Femur (tissue), 1 donor: ENCODE results near the gene MTA3.
"Not testable (repeated sequence)": the region's sequence is repeated elsewhere in the genome, so short reads cannot be mapped to it uniquely, and the experiment has no call there.

Source experiments
- DNase-seq: peaks from one replicate; pipeline ENCODE4 v3.0.0-alpha.2; 2017

Gene MTA3

DNA sequence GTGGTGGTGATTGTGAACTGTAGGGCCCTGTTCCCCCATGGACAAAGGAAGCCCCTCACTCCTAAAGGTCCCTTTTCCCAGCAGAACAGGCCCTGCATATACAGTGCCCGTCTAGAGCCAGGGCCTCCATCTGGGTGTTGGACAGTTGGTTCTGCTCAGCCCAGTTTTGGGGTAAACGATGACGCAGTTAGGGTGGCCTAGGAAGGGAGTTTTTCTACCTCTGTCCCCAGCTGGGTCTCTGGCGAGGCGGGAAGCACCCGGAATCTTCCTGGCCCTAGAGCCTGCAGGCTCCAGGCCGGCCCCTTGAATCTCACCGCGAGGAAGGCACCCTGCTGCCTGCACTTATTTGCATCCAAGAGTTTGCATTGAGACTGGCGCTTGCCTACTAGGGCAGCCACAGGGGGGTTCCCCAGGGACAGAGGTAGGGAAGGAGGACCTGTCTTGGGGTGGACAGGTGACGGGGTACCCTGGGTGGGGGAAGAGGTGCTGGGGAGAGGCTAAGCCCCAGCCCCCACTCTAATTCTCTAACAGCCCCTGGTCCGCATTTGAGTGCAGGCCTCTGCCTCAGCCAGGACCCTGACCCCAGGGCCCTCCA lies 529 bp upstream of the MTA3 start:
- peak; percentile 45 for DNase-seq

DNA sequence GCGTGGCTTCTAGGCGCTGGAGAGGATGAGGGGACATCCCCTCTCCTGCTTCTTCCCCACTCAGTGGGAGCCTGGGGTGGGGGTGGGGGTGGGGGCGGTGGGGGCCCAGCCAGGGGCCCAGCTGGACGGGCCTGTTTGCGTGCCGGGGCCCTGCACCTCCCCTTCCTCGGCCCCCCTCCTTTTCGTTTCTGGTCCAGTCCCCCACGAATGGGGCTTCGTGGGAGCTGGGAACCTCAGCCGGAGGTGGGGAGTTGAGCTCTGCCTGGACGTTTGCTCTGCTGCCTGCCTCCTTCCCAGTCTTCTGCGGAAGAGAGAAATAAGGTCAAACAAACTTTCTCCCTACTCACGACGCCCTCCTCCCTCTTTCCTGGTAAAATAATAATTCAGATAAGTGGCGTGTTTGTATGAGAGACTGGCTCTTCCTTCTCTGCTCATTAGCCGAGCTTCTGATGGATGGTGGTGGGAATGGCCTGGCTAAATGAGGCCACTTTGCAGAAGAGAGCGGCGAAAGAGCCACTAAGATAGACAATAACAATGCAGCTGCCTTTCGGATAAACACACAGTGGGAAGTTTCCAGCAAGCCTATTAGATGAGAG lies 782 bp downstream of the MTA3 start:
- DNase-seq = peak; percentile 58

DNA sequence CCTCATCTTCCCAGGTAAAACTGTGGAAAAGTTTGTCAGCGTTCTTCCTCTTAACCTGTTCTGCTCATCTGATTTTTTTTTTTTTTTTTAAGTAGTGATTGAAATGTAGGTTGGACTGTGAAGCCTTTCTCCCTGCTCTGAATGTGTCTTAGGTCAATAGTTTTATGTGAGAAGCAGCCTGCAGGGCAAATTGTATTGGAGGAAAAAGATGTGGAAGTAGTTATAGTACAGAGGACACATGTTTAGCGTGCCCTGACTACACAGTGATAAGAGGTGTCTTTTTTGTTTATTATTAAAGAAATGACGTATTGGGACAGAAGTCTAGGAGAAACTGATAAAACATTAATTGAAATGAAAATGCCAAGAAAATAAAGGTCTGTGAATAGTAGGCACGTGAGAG lies 1.5 kb downstream of the MTA3 start:
- no peak for DNase-seq

DNA sequence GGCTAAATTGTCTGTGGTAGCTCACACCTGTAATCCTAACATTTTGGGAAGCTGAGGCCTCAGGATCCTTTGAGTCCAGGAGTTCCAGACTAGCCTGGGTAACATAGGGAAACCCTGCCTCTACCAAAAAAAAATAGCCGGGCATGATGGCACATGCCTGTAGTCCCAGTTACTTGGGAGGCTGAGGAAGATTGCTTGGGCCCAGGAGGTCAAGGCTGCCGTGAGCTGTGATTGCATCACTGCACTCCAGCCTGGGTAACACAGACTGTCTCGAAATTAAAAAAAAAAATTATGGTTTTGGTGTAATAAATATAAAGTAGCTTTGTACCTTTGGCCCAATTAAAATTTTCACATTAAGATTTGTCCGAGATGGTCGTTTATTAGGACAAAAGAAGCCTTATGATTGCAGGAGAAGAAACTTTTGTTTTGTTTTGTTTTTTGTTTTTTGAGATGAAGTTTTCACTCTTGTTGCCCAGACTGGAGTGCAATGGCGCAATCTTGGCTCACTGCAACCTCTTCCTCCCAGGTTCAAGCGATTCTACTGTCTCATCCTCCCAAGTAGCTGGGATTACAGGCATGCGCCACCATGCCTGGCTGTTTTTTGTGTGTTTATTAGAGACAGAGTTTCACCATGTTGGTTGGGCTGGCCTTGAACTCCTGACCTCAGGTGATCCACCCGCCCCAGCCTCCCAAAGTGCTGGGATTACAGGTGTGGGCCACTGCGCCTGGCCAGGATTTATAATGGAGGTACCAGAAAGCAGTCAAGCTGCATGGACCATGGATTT lies 4.1 kb downstream of the MTA3 start:
- no peak for DNase-seq

DNA sequence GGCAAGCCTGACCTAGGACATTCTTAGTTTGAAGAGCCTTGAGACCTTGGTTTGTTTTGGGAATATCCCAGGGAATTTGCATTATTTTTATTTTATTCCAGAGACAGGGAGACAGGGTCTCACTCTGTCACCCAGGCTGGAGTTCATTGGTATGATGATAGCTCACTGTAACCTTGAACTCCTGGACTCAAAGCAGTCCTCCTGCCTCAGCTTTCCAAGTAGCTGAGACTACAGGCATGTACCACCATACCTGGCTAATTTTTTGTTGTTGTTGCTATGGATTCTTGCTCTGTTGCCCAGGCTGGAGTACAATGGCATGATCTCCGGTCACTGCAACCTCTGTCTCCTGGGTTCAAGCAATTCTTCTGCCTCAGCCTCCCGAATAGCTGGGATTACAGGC lies 4.8 kb downstream of the MTA3 start:
- DNase-seq = no peak

DNA sequence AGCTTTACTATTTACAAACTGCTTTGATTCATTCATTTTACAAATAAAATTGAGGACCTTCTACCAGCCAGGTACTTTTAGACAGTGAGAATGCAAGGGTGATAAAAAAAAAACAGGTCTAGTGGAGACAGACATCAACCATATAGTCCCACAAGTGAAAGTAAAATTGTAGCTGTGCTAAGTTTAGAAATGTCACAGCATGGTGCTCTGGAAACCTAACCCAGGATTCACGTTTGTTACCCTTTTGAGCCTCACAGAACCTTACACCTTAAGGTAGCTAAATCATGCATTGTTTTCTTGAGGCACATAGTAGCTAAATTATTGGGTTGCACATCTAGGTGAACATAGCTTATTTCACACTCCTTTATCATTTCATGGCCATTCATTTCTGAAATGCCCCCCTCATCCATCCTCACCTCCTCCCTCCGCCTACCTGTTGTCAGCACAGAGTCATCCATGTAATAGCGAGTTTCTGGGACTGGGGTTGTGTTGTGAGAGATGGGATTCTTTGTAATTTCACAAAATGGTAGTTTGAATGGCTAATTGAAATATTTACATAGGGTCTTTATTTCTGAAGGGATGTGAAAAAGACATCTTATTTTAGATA lies 7.1 kb downstream of the MTA3 start:
- DNase-seq = no peak

DNA sequence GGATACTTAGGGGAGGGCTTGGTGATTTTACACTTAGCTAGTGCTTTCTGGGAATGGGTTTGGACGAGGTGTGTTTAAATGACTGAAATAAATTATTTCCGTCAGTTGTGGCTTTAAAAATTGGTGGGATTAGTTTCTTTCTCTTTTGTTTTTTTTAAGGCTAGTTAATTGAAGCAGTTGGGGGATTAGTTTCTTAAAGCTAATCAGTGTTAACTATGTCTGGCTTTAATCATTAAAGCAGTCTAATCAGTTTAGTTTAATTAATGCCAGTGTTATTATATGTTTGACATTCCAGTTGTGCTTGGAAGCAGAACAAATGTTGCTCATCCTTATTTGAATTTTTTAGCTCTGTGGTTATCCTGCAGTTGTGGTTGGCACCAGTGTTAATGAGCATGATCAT lies 10.2 kb downstream of the MTA3 start:
- no peak for DNase-seq

DNA sequence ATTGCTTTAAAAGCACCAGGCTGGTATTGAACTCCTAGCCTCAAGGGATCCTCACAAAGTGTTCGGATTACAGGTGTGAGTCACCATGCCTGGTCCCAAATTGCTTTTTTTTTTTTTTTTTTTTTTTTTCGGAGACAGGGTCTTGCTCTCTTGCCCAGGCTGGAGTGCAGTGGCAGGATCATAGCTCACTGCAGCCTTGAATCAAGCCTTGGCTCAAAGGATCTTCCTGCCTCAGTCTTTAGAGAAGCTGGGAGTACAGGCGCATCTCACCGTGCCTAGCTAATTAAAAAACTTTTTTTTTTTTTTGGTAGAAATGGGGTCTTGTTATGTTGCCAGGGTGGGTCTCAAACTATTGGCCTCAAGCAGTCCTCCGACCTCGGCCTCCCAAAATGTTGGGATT lies 12.8 kb downstream of the MTA3 start:
- no peak for DNase-seq

DNA sequence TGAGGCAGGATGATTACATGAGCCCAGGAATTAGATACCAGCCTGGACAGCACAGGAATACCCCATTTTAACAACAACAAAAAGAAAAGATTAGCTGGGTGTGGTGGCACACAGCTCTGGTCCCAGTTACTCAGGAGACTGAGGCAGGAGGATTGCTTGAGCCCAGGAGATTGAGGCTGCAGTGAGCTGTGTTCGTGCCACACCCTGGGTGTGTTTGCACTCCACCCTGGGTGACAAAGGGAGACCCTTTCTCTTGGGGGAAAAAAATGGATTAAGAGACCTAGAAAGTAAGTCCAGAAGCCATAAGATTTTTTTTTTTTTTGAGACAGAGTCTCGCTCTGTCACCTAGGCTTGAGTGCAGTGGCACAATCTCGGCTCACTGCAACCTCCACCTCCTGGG lies 16.2 kb downstream of the MTA3 start:
- DNase-seq = not testable (repeated sequence)

DNA sequence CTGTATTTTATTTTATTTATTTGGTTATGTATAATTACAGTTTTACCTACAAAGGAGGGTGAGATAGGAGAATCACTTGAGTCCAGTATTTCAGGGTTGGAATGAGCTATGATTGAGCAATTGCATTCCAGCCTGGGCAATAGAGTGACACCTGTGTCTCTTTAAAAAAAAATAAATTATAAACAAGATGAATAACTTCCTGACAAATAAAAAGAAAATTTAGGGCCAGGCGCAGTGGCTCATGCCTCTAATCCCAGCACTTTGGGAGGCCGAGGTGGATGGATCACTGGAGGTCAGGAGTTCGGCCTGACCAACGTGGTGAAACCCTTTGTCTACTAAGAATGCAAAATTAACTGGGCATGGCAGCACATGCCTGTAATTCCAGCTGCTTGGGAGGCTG lies 17.3 kb downstream of the MTA3 start:
- no peak for DNase-seq

DNA sequence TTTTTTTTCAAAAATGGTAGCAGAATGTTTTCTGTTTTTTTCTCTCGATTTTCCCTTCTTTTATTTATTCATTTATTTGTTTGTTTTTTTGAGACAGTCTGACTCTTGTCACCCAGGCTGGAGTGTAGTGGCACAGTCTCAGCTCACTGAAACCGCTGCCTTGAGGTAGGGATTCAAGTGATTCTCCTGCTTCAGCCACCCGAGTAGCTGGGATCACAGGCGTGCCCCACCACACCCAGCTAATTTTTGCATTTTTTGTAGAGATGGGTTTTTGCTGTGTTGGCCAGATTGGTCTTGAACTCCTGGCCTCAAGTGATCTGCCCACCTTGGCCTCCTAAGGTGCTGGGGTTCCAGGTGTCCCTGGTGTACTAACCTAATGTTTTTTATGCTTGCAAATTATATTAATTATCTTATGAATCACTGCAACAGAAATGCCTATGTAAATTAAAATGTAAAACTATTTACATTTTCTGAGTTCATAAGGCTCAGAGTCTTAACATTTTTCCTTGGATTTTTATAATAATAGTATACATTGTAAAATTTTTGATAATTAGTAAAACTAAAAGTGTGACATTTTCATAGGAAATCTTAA lies 19.2 kb downstream of the MTA3 start:
- DNase-seq = no peak

DNA sequence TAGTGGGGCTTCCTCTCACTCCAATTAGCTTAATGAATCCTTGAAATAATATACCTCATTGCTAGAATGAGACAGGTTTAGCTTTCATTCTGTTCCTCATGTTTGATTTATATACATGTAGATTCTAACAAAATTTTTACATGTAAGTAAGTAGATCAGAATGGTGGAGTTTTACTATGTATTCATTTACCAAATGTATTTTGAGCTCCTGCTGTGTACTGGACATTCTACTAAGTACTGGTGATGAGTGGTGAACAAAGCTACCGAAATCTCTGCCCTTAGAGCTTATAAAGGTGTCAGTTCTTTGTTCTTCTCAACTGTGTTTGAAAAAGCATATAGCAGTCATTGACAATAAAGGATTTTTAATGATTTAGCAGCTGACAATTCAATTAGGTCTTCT lies 19.7 kb downstream of the MTA3 start:
- DNase-seq = no peak

DNA sequence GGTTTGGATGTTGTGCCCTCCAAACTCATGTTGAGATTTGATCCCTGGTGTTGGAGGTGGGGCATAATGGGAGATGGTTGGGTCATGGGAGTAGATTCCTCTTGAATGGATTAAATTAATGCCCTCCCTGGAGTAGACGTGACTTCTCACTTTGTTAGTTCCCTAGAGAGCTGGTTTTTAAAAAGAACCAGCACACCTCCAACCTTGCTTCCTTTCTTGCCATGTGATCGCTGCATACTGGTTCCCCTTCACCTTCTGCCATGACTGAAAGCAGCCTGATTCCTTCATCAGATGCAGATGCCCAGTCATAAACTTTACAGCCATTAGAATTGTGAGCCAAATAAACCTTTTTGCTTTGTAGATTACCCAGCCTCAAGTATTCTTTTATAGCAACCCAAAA lies 21.7 kb downstream of the MTA3 start:
- no peak for DNase-seq

DNA sequence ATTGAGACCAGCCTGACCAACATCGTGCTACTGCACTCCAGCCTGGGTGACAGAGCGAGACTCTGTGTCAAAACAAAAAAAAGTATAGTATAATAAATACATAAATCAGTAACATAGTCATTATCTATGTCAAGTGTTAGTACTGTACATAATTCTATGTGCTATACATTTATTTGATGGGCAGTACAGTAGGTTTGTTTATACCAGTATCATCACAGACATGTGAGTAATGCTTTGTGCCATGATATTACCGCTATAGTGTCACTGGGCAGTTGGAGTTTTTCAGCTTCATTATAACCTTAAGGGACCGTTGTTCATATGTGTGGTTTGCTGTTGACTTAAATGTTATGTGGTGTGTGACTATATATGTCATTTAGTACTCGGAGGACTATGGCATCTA lies 24.9 kb downstream of the MTA3 start:
- DNase-seq = no peak

DNA sequence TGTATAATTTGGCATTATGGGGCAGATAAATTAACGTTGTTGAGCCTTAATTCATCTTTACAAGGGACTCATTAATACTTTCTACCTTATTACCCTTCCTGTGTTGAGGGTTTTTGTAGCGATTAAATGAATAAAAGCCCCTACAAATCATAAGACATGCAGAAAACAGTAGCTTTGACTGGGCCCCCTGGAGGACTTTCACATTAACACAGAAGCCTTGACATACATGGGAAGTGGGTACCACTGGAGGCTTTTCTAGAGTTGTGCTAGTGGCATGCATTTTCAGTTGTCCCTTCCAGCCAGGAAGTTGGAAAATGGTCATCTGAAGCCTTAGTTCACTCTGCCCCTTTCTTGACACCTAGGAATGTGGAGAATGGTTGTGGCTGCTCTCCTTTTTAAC lies 30.2 kb downstream of the MTA3 start:
- DNase-seq = no peak

DNA sequence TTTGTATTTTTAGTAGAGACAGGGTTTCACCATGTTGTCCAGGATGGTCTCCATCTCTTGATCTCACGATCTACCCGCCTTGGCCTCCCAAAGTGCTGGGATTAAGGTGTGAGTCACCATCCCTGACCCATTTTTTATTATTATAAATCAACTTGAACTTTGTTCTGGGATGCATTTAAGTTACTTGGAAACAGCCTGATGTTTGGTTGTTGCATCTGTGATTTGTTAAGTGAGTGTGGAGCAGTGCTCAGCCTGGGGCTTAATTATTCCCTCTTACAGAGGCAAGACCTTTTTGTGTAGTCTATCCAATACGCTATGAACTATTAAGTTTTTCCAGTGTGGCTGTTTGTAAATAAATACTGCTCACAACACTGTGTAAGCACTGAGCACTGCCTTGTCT lies 32.6 kb downstream of the MTA3 start:
- no peak for DNase-seq

DNA sequence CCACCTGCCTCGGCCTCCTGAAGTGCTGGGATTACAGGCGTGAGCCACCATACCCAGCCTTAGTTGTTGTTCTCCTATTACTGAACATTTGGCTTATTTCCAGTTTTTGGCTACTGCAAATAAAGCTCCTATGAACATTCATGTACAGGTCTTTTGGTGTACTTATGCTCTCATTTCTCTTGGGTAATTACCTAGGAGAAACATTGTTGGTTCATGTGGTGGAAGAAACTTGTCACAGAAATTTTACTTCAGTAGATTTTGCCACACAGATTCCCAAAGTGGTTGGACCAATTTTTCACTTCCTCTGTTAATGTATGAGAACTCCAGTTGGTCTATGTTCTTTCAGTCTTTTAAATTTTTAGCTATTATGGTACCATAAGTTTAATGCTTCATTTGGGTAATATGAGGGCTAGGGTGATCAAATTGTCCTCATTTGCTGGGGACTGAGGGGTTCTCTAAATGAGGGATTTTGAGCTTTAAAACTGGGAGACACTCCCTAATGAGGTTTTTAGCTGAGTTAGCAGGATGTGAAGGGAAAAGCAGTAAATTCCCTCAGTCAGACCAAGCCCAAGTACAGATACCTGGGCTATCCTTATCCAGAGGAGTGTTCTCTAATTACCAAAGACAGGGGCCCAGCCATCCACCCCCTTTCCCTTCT lies 33.9 kb downstream of the MTA3 start:
- DNase-seq = no peak

DNA sequence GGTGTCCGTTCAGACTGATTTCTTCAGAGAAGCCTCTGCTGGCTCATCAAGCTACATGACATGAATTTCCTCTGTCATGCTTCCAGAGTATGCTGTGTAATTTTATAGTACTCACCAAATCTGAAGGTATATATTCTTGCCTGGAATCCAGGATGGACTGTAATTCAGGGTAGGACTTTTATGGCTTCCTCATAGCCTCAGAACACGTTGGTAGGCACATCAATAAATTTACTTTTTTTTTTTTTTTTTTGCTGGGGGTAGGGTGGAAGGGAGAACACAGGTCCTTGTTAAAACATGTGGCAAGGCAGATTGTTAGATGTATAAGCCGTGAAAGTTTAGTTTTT lies 34.4 kb downstream of the MTA3 start:
- no peak for DNase-seq

DNA sequence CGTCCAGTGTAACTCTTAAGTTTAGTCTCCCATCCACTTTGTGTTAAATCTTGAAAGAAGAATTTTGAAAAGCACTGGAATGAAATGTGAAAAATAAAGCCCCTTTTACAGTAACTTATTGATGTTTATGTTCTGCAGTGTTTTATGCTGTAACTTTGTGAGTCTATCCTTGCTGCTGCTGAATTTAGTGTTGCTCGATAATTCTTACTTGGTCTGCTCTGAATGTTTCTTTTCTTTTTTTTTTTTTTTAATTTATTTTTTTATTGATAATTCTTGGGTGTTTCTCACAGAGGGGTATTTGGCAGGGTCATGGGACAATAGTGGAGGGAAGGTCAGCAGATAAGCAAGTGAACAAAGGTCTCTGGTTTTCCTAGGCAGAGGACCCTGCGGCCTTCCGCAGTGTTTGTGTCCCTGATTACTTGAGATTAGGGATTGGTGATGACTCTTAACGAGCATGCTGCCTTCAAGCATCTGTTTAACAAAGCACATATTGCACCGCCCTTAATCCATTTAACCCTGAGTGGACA lies 36.0 kb downstream of the MTA3 start:
- DNase-seq = not testable (repeated sequence)

DNA sequence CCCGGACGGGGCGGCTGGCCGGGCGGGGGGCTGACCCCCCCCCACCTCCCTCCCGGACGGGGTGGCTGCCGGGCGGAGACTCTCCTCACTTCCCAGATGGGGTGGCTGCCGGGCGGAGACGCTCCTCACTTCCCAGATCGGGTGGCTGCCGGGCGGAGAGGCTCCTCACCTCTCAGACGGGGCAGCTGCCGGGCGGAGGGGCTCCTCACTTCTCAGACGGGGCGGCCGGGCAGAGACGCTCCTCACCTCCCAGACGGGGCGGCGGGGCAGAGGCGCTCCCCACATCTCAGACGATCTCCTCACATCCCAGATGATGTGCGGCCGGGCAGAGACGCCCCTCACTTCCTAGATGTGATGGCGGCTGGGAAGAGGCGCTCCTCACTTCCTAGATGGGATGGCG lies 37.7 kb downstream of the MTA3 start:
- DNase-seq = not testable (repeated sequence)

DNA sequence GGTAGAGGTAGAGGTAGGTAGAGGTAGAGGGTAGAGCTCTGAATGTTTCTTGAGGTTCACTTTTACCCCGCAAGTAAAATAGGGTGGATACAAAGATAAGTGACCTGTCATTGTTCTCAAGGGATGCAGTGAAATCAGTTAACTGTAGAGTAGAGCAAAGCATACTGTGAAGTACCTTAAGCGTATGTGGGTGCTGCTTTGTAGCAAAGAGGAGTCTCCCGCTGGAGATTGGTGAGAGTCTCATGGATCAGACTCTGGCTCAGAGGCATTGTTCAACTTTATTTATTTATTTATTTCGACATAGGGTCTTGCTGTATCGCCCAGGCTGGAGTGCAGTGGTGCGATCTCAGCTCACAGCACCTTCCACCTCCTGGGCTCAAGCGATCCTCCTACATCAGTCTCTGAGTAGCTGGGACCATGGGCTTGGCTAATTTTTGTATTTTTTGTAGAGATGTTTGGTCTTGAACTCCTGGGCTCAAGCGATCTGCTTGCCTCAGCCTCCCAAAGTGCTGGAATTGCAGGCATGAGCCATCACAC lies 38.7 kb downstream of the MTA3 start:
- no peak for DNase-seq

DNA sequence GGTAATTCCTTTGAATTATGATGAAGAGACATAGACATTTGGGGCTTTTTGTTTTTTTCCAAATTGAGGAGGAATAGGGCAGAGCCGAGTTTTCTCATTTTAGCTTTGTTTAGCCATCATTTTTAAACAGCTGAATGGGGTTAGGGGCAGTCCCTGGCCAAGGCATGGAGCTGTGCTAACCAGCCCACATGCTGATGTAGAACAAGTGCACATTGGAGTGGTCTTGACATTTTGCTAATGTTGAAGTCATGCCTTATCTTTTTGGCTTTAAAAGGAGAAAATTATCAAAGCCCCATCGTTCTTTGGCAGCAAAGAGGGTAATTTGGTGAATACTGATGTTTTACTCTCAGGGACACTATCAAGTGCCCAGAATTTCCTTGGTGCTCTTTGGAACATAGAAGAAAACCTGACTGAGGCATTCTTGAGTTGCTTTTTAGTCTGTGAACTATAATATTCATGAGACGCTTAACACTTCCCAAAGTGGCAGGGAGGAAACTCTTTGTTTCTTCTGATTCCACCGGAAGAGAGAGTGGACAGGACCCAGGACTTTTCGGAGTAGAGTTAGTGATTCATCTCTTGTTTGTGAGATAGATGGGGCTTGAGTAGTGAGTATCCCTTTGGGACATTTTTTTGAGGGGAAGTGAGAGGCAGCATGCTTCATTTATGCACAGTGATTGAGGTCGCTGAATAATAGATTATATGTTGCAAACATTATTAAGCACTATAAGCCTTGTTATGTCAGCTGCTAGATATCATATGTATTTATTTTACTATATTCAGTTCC lies 45.0 kb downstream of the MTA3 start:
- no peak for DNase-seq
